ENCODE results near the gene MOB3A. TPM values are rescaled to one million over a fixed set of nuclear protein-coding genes. Genes with fewer than 3 reads are reported as not detected.
"Not testable (repeated sequence)": the region's sequence is repeated elsewhere in the genome, so short reads cannot be mapped to it uniquely, and the experiment has no call there.

Gene MOB3A
- total and polyA plus RNA-seq, 2 of the 13 experiments (the other 11 are each of a cell fraction or from before 2014, with no cell fraction given), result 3.5 to 17.8 TPM

DNA sequence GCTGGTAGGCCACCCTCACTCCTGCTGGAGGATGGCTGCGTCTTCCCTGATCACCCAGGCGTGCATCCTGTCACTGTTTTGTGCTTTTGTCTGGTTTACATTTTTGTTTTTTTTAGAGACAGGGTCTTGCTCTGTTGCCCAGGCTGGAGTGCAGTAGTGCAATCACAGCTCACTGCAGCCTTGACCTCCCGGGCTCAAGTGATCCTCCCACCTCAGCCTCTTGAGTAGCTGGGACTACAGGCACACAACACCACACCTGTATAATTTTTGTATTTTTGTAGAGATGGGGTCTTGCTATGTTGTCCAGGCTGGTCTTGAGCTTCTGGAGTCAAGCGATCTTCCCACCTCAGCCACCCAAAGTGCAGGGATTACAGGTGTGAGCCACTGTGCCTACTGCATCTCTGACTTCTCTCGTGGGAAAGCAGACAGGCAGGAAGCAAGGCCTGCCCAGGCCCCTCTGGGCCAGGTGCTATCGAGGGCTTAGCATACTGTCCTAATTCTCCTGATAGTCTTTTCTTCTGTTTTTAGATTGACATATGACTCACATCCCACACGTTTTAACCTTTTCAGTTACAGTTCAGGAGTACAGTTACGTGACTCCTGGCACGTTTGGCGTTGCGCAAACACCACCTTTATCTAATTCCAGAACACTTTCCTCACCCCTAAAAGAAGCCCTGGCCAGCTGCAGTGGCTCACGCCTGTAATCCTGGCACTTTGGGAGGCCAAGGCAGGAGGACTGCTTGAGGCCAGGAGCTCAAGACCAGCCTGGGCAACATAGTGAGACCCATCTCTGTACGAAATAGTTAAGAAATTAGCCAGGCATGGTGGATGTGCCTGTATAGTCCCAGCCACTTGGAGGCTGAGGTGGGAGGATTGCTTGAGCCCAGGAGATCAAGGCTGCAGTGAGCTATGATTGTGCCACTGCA is 9.2 kb downstream of the MOB3A start (continued):
- peak; percentile 22; the same call in 1 of the 2 replicates for TF ChIP-seq HNF4G (IDR thresholded peaks at IDR 0.05; ENCODE audit: borderline replicate concordance, low read depth, low read length)
- TF ChIP-seq HNF4G (CRISPR knock-in tag; IDR thresholded peaks at IDR 0.05; ENCODE audit: borderline replicate concordance, low read depth); NONO (IDR thresholded peaks at IDR 0.05): not testable (repeated sequence)
- TF ChIP-seq ZNF652 (CRISPR knock-in tag; IDR thresholded peaks at IDR 0.05; ENCODE audit: borderline replicate concordance, low read depth), result peak; percentile 97
- TF ChIP-seq MIER3 (CRISPR knock-in tag; IDR thresholded peaks at IDR 0.05; ENCODE audit: borderline replicate concordance), result peak; percentile 70; the same call in 1 of the 2 replicates
- TF ChIP-seq, protein P1, sequence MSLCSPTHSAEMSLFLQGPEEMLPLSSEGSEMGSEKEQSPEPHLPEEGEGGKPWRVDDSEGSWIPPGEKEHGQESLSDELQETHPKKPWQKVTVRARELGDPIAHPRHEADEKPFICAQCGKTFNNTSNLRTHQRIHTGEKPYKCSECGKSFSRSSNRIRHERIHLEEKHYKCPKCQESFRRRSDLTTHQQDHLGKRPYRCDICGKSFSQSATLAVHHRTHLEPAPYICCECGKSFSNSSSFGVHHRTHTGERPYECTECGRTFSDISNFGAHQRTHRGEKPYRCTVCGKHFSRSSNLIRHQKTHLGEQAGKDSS (CRISPR knock-in tag; IDR thresholded peaks at IDR 0.05; ENCODE audit: borderline replicate concordance, low read depth), result peak; percentile 23
- TF ChIP-seq, protein P2, sequence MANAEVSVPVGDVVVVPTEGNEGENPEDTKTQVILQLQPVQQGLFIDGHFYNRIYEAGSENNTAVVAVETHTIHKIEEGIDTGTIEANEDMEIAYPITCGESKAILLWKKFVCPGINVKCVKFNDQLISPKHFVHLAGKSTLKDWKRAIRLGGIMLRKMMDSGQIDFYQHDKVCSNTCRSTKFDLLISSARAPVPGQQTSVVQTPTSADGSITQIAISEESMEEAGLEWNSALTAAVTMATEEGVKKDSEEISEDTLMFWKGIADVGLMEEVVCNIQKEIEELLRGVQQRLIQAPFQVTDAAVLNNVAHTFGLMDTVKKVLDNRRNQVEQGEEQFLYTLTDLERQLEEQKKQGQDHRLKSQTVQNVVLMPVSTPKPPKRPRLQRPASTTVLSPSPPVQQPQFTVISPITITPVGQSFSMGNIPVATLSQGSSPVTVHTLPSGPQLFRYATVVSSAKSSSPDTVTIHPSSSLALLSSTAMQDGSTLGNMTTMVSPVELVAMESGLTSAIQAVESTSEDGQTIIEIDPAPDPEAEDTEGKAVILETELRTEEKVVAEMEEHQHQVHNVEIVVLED (CRISPR knock-in tag; IDR thresholded peaks at IDR 0.05; ENCODE audit: borderline replicate concordance), result peak; percentile 75
- TF ChIP-seq, protein P3, sequence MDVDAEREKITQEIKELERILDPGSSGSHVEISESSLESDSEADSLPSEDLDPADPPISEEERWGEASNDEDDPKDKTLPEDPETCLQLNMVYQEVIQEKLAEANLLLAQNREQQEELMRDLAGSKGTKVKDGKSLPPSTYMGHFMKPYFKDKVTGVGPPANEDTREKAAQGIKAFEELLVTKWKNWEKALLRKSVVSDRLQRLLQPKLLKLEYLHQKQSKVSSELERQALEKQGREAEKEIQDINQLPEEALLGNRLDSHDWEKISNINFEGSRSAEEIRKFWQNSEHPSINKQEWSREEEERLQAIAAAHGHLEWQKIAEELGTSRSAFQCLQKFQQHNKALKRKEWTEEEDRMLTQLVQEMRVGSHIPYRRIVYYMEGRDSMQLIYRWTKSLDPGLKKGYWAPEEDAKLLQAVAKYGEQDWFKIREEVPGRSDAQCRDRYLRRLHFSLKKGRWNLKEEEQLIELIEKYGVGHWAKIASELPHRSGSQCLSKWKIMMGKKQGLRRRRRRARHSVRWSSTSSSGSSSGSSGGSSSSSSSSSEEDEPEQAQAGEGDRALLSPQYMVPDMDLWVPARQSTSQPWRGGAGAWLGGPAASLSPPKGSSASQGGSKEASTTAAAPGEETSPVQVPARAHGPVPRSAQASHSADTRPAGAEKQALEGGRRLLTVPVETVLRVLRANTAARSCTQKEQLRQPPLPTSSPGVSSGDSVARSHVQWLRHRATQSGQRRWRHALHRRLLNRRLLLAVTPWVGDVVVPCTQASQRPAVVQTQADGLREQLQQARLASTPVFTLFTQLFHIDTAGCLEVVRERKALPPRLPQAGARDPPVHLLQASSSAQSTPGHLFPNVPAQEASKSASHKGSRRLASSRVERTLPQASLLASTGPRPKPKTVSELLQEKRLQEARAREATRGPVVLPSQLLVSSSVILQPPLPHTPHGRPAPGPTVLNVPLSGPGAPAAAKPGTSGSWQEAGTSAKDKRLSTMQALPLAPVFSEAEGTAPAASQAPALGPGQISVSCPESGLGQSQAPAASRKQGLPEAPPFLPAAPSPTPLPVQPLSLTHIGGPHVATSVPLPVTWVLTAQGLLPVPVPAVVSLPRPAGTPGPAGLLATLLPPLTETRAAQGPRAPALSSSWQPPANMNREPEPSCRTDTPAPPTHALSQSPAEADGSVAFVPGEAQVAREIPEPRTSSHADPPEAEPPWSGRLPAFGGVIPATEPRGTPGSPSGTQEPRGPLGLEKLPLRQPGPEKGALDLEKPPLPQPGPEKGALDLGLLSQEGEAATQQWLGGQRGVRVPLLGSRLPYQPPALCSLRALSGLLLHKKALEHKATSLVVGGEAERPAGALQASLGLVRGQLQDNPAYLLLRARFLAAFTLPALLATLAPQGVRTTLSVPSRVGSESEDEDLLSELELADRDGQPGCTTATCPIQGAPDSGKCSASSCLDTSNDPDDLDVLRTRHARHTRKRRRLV (CRISPR knock-in tag; IDR thresholded peaks at IDR 0.05), result peak; percentile 45; the same call in 1 of the 2 replicates
- peak; percentile 84 for TF ChIP-seq NONO (CRISPR knock-in tag; conservative IDR thresholded peaks at IDR 0.05)
- TF ChIP-seq, protein P4, sequence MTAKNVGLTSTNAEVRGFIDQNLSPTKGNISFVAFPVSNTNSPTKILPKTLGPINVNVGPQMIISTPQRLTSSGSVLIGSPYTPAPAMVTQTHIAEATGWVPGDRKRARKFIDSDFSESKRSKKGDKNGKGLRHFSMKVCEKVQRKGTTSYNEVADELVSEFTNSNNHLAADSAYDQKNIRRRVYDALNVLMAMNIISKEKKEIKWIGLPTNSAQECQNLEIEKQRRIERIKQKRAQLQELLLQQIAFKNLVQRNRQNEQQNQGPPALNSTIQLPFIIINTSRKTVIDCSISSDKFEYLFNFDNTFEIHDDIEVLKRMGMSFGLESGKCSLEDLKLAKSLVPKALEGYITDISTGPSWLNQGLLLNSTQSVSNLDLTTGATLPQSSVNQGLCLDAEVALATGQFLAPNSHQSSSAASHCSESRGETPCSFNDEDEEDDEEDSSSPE (CRISPR knock-in tag; IDR thresholded peaks at IDR 0.05), result peak; percentile 68
- peak; percentile 70 for TF ChIP-seq DPF2 (CRISPR knock-in tag; IDR thresholded peaks at IDR 0.05; ENCODE audit: borderline replicate concordance, low read depth)
- TF ChIP-seq DMAP1 (CRISPR knock-in tag; IDR thresholded peaks at IDR 0.05), result peak; percentile 81
- TF ChIP-seq, protein P5, sequence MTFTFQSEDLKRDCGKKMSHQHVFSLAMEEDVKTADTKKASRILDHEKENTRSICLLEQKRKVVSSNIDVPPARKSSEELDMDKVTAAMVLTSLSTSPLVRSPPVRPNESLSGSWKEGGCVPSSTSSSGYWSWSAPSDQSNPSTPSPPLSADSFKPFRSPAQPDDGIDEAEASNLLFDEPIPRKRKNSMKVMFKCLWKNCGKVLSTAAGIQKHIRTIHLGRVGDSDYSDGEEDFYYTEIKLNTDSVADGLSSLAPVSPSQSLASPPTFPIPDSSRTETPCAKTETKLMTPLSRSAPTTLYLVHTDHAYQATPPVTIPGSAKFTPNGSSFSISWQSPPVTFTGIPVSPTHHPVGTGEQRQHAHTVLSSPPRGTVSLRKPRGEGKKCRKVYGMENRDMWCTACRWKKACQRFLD (CRISPR knock-in tag; IDR thresholded peaks at IDR 0.05; ENCODE audit: borderline replicate concordance), result 0 out of 2 replicates have a peak, but pooled peaks have one; percentile 19
- TF ChIP-seq PPARG (CRISPR knock-in tag; conservative IDR thresholded peaks at IDR 0.05), result peak; percentile 92
- TF ChIP-seq, protein P6, sequence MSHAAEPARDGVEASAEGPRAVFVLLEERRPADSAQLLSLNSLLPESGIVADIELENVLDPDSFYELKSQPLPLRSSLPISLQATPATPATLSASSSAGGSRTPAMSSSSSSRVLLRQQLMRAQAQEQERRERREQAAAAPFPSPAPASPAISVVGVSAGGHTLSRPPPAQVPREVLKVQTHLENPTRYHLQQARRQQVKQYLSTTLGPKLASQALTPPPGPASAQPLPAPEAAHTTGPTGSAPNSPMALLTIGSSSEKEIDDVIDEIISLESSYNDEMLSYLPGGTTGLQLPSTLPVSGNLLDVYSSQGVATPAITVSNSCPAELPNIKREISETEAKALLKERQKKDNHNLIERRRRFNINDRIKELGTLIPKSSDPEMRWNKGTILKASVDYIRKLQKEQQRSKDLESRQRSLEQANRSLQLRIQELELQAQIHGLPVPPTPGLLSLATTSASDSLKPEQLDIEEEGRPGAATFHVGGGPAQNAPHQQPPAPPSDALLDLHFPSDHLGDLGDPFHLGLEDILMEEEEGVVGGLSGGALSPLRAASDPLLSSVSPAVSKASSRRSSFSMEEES (CRISPR knock-in tag; IDR thresholded peaks at IDR 0.05), result peak; percentile 87

All from HepG2 (cell line).